GM21390 (cell line): ENCODE results near the gene ARHGAP26.

ENCODE experiments used
- ATAC-seq: cut with Tn5 transposase; IDR thresholded peaks from one replicate; pipeline ENCODE4 v1.9.1; 2021; ENCODE audit not compliant: unreplicated experiment

ARHGAP26 gene

GRCh38 chr5:142894749-142895148 is 124.6 kb downstream of the ARHGAP26 start:
- ATAC-seq, result no peak

- ATAC-seq, result no peak
These were observed 126.3 kb downstream of the ARHGAP26 start for GRCh38 chr5:142896325-142897007.

- no peak for ATAC-seq
These were observed 127.2 kb downstream of the ARHGAP26 start for GRCh38 chr5:142897328-142897727.

- no peak for ATAC-seq
These were observed 130.8 kb downstream of the ARHGAP26 start for GRCh38 chr5:142900927-142901326.

GRCh38 chr5:142901476-142902185 is 131.5 kb downstream of the ARHGAP26 start:
- no peak for ATAC-seq

GRCh38 chr5:142902186-142902965 is 132.2 kb downstream of the ARHGAP26 start:
- no peak for ATAC-seq

- ATAC-seq, result no peak
These were observed 134.2 kb downstream of the ARHGAP26 start for GRCh38 chr5:142904416-142904815.

- ATAC-seq, result no peak
These were observed 135.2 kb downstream of the ARHGAP26 start for GRCh38 chr5:142905348-142905747.

GRCh38 chr5:142906863-142907671 is 136.9 kb downstream of the ARHGAP26 start:
- no peak for ATAC-seq

GRCh38 chr5:142908659-142909058 is 138.5 kb downstream of the ARHGAP26 start:
- no peak for ATAC-seq

- ATAC-seq, result no peak
These were observed 140.0 kb downstream of the ARHGAP26 start for GRCh38 chr5:142910128-142910527.

- ATAC-seq, result no peak
These were observed 141.0 kb downstream of the ARHGAP26 start for GRCh38 chr5:142911170-142911569.

- no peak for ATAC-seq
These were observed 141.6 kb downstream of the ARHGAP26 start for GRCh38 chr5:142911775-142912174.

GRCh38 chr5:142913728-142914338 is 143.7 kb downstream of the ARHGAP26 start:
- ATAC-seq, result no peak

- no peak for ATAC-seq
These were observed 144.9 kb downstream of the ARHGAP26 start for GRCh38 chr5:142915038-142915437.

GRCh38 chr5:142915813-142916424 is 145.7 kb downstream of the ARHGAP26 start:
- ATAC-seq, result peak; percentile 85

- no peak for ATAC-seq
These were observed 148.9 kb downstream of the ARHGAP26 start for GRCh38 chr5:142918959-142919635.

GRCh38 chr5:142920849-142921612 is 150.9 kb downstream of the ARHGAP26 start:
- no peak for ATAC-seq
